Large intestine (tissue), 3 donors: ENCODE measurements around the gene MYO5A. TPM values are rescaled to one million over a fixed set of nuclear protein-coding genes. Genes with fewer than 3 reads are reported as not detected.
"Not testable (repeated sequence)": the region's sequence is repeated elsewhere in the genome, so short reads cannot be mapped to it uniquely, and the experiment has no call there.

Source experiments
- DNase-seq, 2 donors: peaks; one replicate each; pipeline versions ENCODE4 v3.0.0 to v3.0.0-alpha.2; 2013
- H3K27ac ChIP-seq: one replicate; pipeline ENCODE4 v1.5.1; 2013; ENCODE audit warnings: low read length
- H3K27me3 ChIP-seq: 2 replicates; pipeline ENCODE4 v1.6.1; 2013; ENCODE audit warnings: low read length; ENCODE audit not compliant: control insufficient read depth, insufficient read depth
- H3K36me3 ChIP-seq: 2 replicates; pipeline ENCODE4 v1.6.1; 2013; ENCODE audit warnings: low read length; ENCODE audit not compliant: control insufficient read depth, insufficient read depth
- H3K4me1 ChIP-seq: one replicate; pipeline ENCODE4 v1.6.1; 2013; ENCODE audit warnings: low read length; ENCODE audit not compliant: control insufficient read depth, insufficient read depth
- H3K4me3 ChIP-seq: one replicate; pipeline ENCODE4 v1.5.1; 2013; ENCODE audit warnings: low read length
- H3K9me3 ChIP-seq: one replicate; pipeline ENCODE4 v1.6.1; 2013; ENCODE audit warnings: mild to moderate bottlenecking, low read depth, low read length, moderate library complexity; ENCODE audit not compliant: control insufficient read depth
- WGBS: methylation state at CpG from one replicate; pipeline ENCODE4 v1.1.5; 2013; ENCODE audit warnings: low lambda C conversion rate; ENCODE audit not compliant: insufficient coverage; 5-methylcytosine and 5-hydroxymethylcytosine counted together
- polyA plus RNA-seq: library from polyadenylated mRNA; unstranded; fragments of 120-200 nt; gene quantifications from one replicate; pipeline ENCODE4 v1.2.1, GENCODE V29; 2013

Gene MYO5A
- polyA plus RNA-seq, 1 donor, result 6.0 TPM

DNA sequence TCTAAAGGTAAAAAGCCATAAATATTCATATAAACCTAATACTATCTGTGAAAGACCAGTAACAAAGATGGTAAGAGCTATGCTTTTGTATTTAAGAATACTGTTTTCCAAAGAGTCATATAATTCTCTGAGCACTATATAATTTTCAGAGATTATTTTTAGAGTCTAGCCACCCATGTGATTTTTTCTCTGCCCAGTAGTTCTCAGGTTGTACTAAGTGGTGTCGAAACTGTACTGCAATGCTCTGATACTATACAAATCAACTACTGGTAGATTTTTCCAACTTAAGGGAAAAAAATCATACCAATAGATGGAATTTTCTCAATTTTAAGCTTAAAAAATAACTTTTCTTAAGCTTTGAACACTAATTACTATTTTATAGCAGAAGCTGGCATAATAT lies 104.8 kb downstream of the MYO5A start:
- 100% methylated on average over 1 of the region's 1 CpG for WGBS
- DNase-seq, result no peak
- Histone ChIP-seq H3K27me3 (no peaks in the 10 kb centered on the region), H3K27ac (no peak overlapping the region), H3K36me3 (no peaks in the 10 kb centered on the region), H3K4me1 (no peaks in the 10 kb centered on the region), H3K4me3 (no peak overlapping the region), H3K9me3 (no peaks in the 10 kb centered on the region)

DNA sequence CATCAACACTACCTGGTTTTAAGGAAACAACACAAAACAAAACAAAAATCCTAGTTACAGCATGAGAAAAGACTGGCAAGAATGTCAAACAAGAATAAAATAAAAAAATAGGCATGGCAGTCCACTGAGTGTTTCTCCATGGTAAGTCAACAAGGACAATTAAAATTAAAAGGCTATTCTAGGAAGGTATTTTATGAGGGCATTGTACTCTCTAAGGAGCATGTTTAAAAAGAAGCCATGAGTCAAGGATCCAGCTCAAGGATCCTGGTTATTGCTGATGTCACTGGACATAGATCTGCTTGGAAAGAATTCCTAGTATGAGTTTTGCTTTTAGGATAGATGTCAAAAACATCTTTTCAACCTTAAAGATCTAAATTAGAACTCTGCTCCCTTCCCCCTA lies 106.7 kb downstream of the MYO5A start:
- Histone ChIP-seq H3K9me3 (no peaks in the 10 kb centered on the region), H3K4me1 (no peaks in the 10 kb centered on the region), H3K36me3 (no peaks in the 10 kb centered on the region), H3K27ac (no peak overlapping the region), H3K27me3 (no peaks in the 10 kb centered on the region), H3K4me3 (no peak overlapping the region)
- no peak for DNase-seq

DNA sequence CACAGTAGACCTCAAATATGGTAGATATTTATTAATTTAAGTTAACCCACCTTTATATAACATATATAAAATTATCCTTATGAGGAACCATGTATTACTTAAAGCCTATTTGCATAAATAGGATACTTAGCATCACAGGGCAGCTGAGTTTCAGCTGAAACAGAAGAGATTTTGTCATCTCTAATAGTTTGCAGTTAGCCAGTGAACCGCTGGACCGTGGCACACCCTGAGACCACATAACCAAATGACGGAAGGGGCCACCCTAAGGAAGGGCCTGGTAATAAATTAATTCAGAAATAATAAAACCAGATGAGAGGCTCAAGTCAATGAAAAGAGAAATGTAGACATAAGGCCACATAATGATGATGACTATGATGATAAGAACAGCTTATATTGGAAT lies 107.7 kb downstream of the MYO5A start:
- Histone ChIP-seq H3K9me3 (no peaks in the 10 kb centered on the region), H3K4me3 (no peak overlapping the region), H3K27ac (no peak overlapping the region), H3K4me1 (no peaks in the 10 kb centered on the region), H3K27me3 (no peaks in the 10 kb centered on the region), H3K36me3 (no peaks in the 10 kb centered on the region)
- no CpG with 5 or more reads among the region's 3 CpGs for WGBS
- no peak for DNase-seq

DNA sequence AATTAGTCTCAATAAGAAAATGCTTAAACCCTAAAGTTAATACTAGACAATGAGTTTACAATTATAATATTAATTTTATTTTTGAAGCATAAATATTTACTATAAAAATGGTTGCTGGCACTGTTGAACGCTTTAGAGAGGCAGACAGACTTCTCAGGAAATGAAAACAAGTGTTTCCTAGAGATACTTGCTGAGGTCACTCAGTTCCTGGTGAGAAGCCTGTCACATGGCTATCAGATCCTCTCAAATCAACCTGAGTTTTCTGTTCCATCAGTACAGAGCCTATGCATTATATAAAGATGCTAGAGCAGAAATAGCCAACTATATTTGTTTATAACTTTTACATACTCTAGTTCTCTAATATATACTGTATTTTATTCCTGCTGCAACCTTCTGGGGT lies 109.2 kb downstream of the MYO5A start:
- Histone ChIP-seq H3K4me1 (no peaks in the 10 kb centered on the region), H3K9me3 (no peaks in the 10 kb centered on the region), H3K36me3 (no peaks in the 10 kb centered on the region), H3K27me3 (no peaks in the 10 kb centered on the region), H3K27ac (no peak overlapping the region), H3K4me3 (no peak overlapping the region)
- WGBS, result no CpG with 5 or more reads among the region's 1 CpG
- DNase-seq, result no peak

- H3K27ac ChIP-seq, result no peak overlapping the region
- no CpG with 5 or more reads among the region's 2 CpGs for WGBS
- H3K4me3 ChIP-seq, result no peak overlapping the region
- H3K9me3 ChIP-seq, result no peaks in the 10 kb centered on the region
- H3K27me3 ChIP-seq, result no peaks in the 10 kb centered on the region
- no peak for DNase-seq
- H3K36me3 ChIP-seq, result no peaks in the 10 kb centered on the region
- no peaks in the 10 kb centered on the region for H3K4me1 ChIP-seq
Measured at GRCh38 chr15:52417957-52418356, 110.7 kb downstream of the MYO5A start.

DNA sequence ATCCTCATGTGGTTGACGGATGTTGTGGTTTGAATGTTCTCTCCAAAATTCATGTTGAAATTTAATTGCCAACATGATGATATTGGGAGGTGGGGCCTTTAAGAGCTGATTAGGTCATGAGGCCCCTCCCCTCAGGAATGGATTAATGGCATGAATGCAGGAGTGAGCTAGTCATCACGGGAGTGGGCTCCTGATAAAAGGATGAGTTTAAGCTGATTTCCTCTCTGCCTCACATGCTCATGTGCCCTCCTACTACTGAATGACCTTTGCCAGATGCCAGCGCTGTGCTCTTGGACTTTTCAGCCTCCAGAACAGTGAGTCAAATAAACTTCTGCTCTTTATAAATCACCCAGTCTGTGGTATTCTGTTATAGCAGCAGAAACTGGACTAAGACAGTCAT lies 111.2 kb downstream of the MYO5A start:
- no CpG with 5 or more reads among the region's 3 CpGs for WGBS
- DNase-seq, result no peak
- H3K36me3 ChIP-seq, result no peaks in the 10 kb centered on the region
- H3K4me1 ChIP-seq, result no peaks in the 10 kb centered on the region
- H3K4me3 ChIP-seq, result no peak overlapping the region
- H3K27me3 ChIP-seq, result no peaks in the 10 kb centered on the region
- H3K27ac ChIP-seq, result no peak overlapping the region
- no peaks in the 10 kb centered on the region for H3K9me3 ChIP-seq

GRCh38 chr15:52416566-52416965 lies 112.1 kb downstream of the MYO5A start:
- H3K9me3 ChIP-seq, H3K4me1 ChIP-seq, H3K27ac ChIP-seq, H3K27me3 ChIP-seq, H3K4me3 ChIP-seq, H3K36me3 ChIP-seq, DNase-seq: not testable (repeated sequence)
- 60% methylated on average over 1 of the region's 1 CpG for WGBS

DNA sequence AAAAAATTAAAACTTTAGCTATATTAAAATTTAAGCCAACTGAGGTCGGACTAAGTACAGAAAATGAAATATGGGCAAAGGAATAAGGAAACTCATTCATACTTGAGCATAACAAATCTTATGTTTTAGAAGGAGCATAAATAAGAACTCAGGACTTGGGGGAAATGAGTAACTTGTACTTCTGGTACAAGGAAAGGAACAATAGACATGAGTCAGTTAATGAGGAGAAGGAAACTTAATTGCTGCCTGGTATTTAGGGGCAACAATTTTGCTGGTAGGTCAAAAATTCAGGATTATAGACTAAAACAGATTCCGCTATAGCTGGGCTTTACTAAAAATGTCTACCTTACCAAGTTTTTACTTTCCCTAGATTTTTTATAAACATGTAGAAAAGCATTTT lies 113.1 kb downstream of the MYO5A start:
- no peaks in the 10 kb centered on the region for H3K9me3 ChIP-seq
- H3K36me3 ChIP-seq, result no peaks in the 10 kb centered on the region
- H3K4me1 ChIP-seq, result no peaks in the 10 kb centered on the region
- DNase-seq, result no peak
- H3K4me3 ChIP-seq, result no peak overlapping the region
- no peak overlapping the region for H3K27ac ChIP-seq
- WGBS, result 80% methylated on average over 1 of the region's 2 CpGs
- H3K27me3 ChIP-seq, result no peaks in the 10 kb centered on the region

GRCh38 chr15:52414936-52415335 lies 113.7 kb downstream of the MYO5A start:
- no peak for DNase-seq
- WGBS, result 75% methylated on average over 2 of the region's 6 CpGs
- Histone ChIP-seq H3K4me3 (no peak overlapping the region), H3K36me3 (no peaks in the 10 kb centered on the region), H3K4me1 (no peaks in the 10 kb centered on the region), H3K9me3 (no peaks in the 10 kb centered on the region), H3K27ac (no peak overlapping the region), H3K27me3 (no peaks in the 10 kb centered on the region)

DNA sequence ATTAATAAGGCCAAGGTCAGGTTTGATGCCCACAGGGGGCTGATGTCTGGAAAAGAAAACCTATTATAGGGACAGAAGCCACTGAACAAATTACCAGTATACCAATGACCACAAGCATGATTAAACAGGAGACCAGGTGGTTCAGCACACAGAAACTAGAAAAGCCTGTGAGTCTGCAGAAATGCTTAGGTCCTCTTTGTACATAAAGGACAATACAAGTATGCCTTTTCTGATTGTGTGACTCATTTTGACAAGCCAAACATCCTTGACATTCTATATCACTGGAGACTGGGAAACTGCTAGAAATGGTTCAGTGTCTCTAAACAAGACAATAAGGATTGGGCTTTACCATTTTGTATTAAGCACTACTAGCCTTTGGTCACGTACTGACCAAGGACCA lies 119.9 kb downstream of the MYO5A start:
- no peaks in the 10 kb centered on the region for H3K9me3 ChIP-seq
- no peak overlapping the region for H3K27ac ChIP-seq
- no peaks in the 10 kb centered on the region for H3K36me3 ChIP-seq
- no peaks in the 10 kb centered on the region for H3K4me1 ChIP-seq
- 86% methylated on average over 1 of the region's 1 CpG for WGBS
- no peaks in the 10 kb centered on the region for H3K27me3 ChIP-seq
- no peak for DNase-seq
- no peak overlapping the region for H3K4me3 ChIP-seq

- Histone ChIP-seq H3K9me3 (no peaks in the 10 kb centered on the region), H3K4me1 (no peaks in the 10 kb centered on the region), H3K4me3 (no peak overlapping the region), H3K36me3 (no peaks in the 10 kb centered on the region), H3K27me3 (no peaks in the 10 kb centered on the region), H3K27ac (no peak overlapping the region)
- no peak for DNase-seq
Measured at GRCh38 chr15:52407374-52407773, 121.3 kb downstream of the MYO5A start.
